ENCODE results near the gene TLR1. TPM values are rescaled to one million over a fixed set of nuclear protein-coding genes. Genes with fewer than 3 reads are reported as not detected.

The TLR1 gene
- total RNA-seq, 1 donor from 2014 or later: 35.3 TPM

GRCh38 chr4:38785041-38785790 lies 19.4 kb downstream of the TLR1 start:
- intact Hi-C loops (cut with DNase I): no loop called here
- Histone ChIP-seq H3K4me3 (no peak overlapping the region), H3K27me3 (ENCODE audit: low read depth) (no peaks in the 10 kb centered on the region), H3K9me3 (no peaks in the 10 kb centered on the region), H3K27ac (peak overlapping the region; percentile 32), H3K4me1 (no peaks in the 10 kb centered on the region), H3K36me3 (no peaks in the 10 kb centered on the region)
- no peak for TF ChIP-seq CTCF (IDR thresholded peaks at IDR 0.05)
- ATAC-seq: no peak
- DNase-seq: no peak

DNA sequence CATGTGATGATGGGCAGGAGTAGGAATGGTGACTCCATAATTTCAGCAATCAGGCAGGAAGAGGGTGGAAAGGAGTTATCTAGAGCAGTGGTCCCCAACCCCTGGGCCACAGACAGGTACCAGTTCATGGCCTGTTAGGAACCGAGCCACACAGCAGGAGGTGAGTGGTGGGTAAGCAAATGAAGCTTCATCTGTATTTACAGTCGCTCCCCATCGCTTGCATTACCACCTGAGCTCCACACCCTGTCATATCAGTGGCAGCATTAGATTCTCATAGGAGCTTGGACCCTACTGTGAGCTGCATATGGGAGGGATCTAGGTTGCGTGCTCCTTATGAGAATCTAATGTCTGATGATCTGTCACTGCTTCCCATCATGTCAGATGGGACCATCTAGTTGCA lies 20.4 kb downstream of the TLR1 start:
- Histone ChIP-seq H3K9me3 (no peaks in the 10 kb centered on the region), H3K27ac (no peak overlapping the region), H3K4me3 (no peak overlapping the region), H3K27me3 (ENCODE audit: low read depth) (no peaks in the 10 kb centered on the region), H3K4me1 (no peaks in the 10 kb centered on the region), H3K36me3 (no peaks in the 10 kb centered on the region)
- DNase-seq (no peak), ATAC-seq (no peak)
- intact Hi-C loops (cut with DNase I): no loop called here
- TF ChIP-seq CTCF (IDR thresholded peaks at IDR 0.05): no peak

GRCh38 chr4:38783109-38783460 lies 21.5 kb downstream of the TLR1 start:
- Histone ChIP-seq H3K27ac (no peak overlapping the region), H3K27me3 (ENCODE audit: low read depth) (no peaks in the 10 kb centered on the region), H3K36me3 (no peaks in the 10 kb centered on the region), H3K9me3 (no peaks in the 10 kb centered on the region), H3K4me3 (no peak overlapping the region), H3K4me1 (no peaks in the 10 kb centered on the region)
- DNase-seq (no peak), ATAC-seq (no peak)
- TF ChIP-seq CTCF (IDR thresholded peaks at IDR 0.05): no peak
- intact Hi-C loops (cut with DNase I): no loop called here

- peak; percentile 69 to 72 for ATAC-seq
These were observed 22.0 kb downstream of the TLR1 start, which contains the start of gene TLR10 for GRCh38 chr4:38782452-38783108. Gene TLR10 (minus strand): TSS chr4:38782990. CDS start chr4:38775590, 7,400 bp downstream.

DNA sequence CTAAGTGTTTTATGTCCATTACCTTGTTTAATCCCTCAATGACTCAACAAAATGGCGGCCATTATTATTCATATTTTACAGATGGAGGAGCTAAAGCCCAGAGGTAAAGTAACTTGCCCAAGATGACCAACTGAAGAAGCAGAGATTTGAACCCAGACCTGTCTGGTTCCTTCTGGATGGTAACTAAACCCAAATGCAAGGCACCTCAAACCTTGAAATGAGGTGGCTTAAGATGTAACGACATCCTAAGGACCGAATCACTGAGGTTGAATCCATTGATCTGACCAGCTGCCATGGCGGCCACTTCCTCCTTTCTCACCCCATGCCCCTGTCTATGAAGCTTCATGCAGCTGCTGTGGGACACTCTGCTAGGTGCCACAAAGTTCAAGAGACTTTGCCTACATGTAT lies 22.7 kb downstream of the TLR1 start:
- Histone ChIP-seq H3K4me3 (no peak overlapping the region), H3K27ac (no peak overlapping the region), H3K4me1 (no peaks in the 10 kb centered on the region), H3K36me3 (no peaks in the 10 kb centered on the region), H3K9me3 (no peaks in the 10 kb centered on the region), H3K27me3 (ENCODE audit: low read depth) (no peaks in the 10 kb centered on the region)
- DNase-seq (no peak), ATAC-seq (no peak)
- intact Hi-C loops (cut with DNase I): no loop called here
- TF ChIP-seq CTCF (IDR thresholded peaks at IDR 0.05): no peak

More at GRCh38 chr4:38782452-38783108, 22.0 kb downstream of the TLR1 start, which contains the start of gene TLR10:
- no peaks in the 10 kb centered on the region for H3K27me3 ChIP-seq (ENCODE audit: low read depth)
- no peaks in the 10 kb centered on the region for H3K36me3 ChIP-seq
- TF ChIP-seq CTCF (IDR thresholded peaks at IDR 0.05): peak; percentile 66
- intact Hi-C loops (cut with DNase I): no loop called here
- H3K27ac ChIP-seq: no peak within 1 kb of the TSS
- no peak for DNase-seq
- no peaks in the 10 kb centered on the region for H3K9me3 ChIP-seq
- H3K4me3 ChIP-seq: peak within 1 kb of the TSS; percentile 4
- H3K4me1 ChIP-seq: no peaks in the 10 kb centered on the region

Measured in lower lobe of right lung (tissue), 2 donors.